Caki2 (cell line): ENCODE data around the gene CHST12. TPM values are rescaled to one million over a fixed set of nuclear protein-coding genes. Genes with fewer than 3 reads are reported as not detected.
"Not testable (repeated sequence)": the region's sequence is repeated elsewhere in the genome, so short reads cannot be mapped to it uniquely, and the experiment has no call there.

Experiments used
- DNase-seq: peaks from one replicate; pipeline ENCODE4 v3.0.0-alpha.2; 2015; ENCODE audit warnings: low read depth
- in situ Hi-C: cut with HindIII; loops from 2 replicates; pipeline ENCODE4 v1.10.0; 2016; ENCODE audit warnings: low sequenced_read_pairs, low pct_unique_long_range_greater_than_20kb, mixed read lengths
- total RNA-seq: library from RNA; depleted of rRNA; stranded (reverse); fragments of >200 nt; shearing (Covaris generic); gene quantifications from 2 replicates; pipeline ENCODE4 v1.2.3, GENCODE V29; 2014; ENCODE audit warnings: low replicate concordance

The CHST12 gene
- total RNA-seq, 1 experiment from 2014 or later: 12.7 TPM

- in situ Hi-C loops: no loop called here
- DNase-seq: no peak
Observed at GRCh38 chr7:2443491-2443890, 40.1 kb downstream of the CHST12 start.

GRCh38 chr7:2444476-2444875 lies 41.1 kb downstream of the CHST12 start:
- in situ Hi-C loops: no loop called here
- no peak for DNase-seq

- in situ Hi-C loops: no loop called here
- DNase-seq: no peak
Observed at GRCh38 chr7:2445047-2445446, 41.6 kb downstream of the CHST12 start.

- in situ Hi-C loops: no loop called here
- no peak for DNase-seq
Observed at GRCh38 chr7:2445898-2446555, 42.6 kb downstream of the CHST12 start.

GRCh38 chr7:2446676-2447075 lies 43.3 kb downstream of the CHST12 start:
- in situ Hi-C loops: no loop called here
- no peak for DNase-seq

- DNase-seq: no peak
- in situ Hi-C loops: no loop called here
Observed at GRCh38 chr7:2450198-2451107, 47.0 kb downstream of the CHST12 start.

- peak; percentile 64 for DNase-seq
- in situ Hi-C loops: no loop called here
Observed at GRCh38 chr7:2451171-2452073, 48.0 kb downstream of the CHST12 start.

GRCh38 chr7:2452074-2452507 lies 48.7 kb downstream of the CHST12 start:
- in situ Hi-C loops: no loop called here
- peak; percentile 16 for DNase-seq

- in situ Hi-C loops: no loop called here
- no peak for DNase-seq
Observed at GRCh38 chr7:2452643-2453270, 49.3 kb downstream of the CHST12 start.

GRCh38 chr7:2453849-2454248 lies 50.4 kb downstream of the CHST12 start:
- DNase-seq, in situ Hi-C loops: not testable (repeated sequence)

GRCh38 chr7:2459674-2460073 lies 56.3 kb downstream of the CHST12 start:
- in situ Hi-C loops: no loop called here
- no peak for DNase-seq

GRCh38 chr7:2460188-2460587 lies 56.8 kb downstream of the CHST12 start:
- no peak for DNase-seq
- in situ Hi-C loops: no loop called here

GRCh38 chr7:2460641-2461040 lies 57.2 kb downstream of the CHST12 start:
- no peak for DNase-seq
- in situ Hi-C loops: no loop called here

- in situ Hi-C loops: no loop called here
- DNase-seq: no peak
Observed at GRCh38 chr7:2461268-2462026, 58.0 kb downstream of the CHST12 start.

GRCh38 chr7:2462731-2463130 lies 59.3 kb downstream of the CHST12 start:
- no peak for DNase-seq
- in situ Hi-C loops: no loop called here

GRCh38 chr7:2465928-2466327 lies 62.5 kb downstream of the CHST12 start:
- no peak for DNase-seq
- in situ Hi-C loops: no loop called here

- DNase-seq: no peak
- in situ Hi-C loops: no loop called here
Observed at GRCh38 chr7:2466675-2467074, 63.3 kb downstream of the CHST12 start.
